GM18502 (cell line): ENCODE data around the gene TSSC4.
"Not testable (repeated sequence)": the region's sequence is repeated elsewhere in the genome, so short reads cannot be mapped to it uniquely, and the experiment has no call there.

Source experiments
- ATAC-seq: cut with Tn5 transposase; IDR thresholded peaks from one replicate; pipeline ENCODE4 v1.9.1; 2021; ENCODE audit warnings: mild to moderate bottlenecking; ENCODE audit not compliant: unreplicated experiment, poor library complexity

TSSC4 gene

DNA sequence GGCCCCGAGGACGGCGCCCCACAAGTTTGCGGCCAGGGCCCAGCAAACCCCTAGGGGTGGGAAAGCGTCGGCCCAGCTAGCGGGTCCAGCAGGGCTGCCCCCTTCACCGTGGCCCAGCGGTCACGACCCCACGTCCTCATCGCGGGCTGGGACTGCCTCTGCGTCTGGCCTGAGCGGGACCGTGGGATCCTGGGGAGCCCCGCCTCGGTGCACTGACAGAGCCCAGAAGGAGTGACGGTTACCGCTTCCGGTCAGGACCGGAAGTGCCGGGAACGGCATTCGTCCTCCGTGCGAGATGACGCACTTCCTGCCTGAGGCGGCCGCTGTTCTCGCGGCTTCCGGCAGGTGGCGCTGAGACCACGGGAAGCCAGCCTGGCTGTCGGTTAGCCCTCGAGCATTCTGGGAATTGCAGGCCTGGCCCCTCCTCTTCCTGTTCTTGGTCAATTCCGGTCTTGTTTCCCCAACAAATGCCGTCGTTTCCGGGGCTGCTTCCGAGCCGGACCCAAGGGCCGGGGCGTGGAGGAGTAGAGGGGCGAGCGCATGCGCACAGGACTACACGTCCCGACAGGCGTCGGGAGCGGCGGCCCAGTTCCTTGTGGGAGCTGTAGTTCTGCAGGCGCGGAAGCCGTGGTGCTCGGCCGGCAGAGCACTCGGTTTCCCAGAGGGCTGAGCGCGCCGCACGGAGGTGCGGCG, at the start of gene TSSC4:
TSSC4 (plus strand) TSS at position 682 of the 693 bp plus-strand sequence. CDS start 1,884 bp downstream, outside the sequence.
- ATAC-seq, result peak; percentile 79

DNA sequence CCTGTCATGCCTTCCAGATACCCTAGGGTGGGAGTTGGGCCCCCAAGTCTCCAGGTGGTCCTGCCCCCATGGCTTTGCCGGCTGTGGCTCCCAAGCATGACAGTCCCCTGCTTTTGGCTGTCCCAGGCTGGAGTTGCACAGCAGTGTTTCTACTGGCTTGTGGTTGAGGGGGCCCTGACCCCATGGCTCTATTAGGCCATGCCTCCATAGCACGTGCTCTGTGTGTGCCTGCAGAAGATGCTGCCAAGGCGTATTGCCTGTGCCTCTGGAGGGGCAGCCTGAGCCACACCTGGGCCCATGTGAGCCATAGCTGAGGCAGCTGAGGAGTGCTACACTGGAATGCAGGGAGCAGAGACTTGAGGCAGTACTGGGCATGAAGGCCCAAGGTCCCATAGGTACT, 48.8 kb upstream of the TSSC4 start:
- ATAC-seq, result no peak

DNA sequence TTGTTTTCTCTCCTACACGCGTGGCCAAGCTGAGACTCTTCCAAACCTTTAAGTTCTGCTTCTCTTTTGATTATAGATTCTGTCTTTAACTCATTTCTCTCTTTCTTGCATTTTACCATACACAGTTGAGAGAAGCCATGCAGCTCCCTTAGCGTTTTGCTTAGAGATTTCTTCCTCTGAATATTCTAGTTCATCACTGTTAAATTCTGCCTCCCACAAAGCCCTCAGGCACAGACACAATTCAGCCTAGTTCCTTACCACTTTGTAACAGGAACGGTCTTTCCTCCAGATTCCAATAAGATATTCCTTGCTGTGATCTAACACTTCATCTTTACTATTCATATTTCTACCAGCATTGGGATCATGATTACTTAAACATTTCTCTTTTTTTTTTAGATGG, 48.1 kb upstream of the TSSC4 start:
- ATAC-seq, result no peak

DNA sequence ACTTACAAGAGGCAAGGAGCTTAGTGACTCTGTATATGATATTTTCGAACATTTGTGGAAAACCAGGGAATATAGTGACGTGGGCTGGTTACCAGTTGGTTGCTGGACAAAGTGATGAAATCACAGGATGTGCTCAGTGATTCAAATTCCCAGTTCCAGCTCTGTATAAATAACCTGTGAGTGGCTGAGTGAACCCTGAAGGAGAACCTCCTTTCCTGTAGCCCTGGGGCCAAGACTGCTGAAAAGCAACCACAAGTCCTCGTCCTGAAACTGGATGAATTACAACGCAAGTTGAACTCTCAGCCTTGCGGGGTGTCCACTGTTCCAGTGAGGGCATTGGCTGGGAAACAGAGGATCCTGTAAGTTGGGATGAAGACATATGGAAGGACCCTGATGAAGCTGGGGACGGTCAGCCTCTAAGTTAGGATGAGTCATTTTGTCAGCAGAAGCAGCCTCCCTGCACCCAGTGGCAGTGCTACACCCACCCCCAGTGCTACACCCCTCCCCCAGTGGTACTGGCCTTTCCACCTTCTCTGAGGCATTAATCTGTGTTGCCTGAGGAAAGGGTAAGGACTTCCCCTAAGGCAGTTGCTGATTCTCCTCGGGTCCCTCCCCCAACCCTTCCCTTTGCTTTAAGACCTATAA, 45.4 kb upstream of the TSSC4 start:
- no peak for ATAC-seq

DNA sequence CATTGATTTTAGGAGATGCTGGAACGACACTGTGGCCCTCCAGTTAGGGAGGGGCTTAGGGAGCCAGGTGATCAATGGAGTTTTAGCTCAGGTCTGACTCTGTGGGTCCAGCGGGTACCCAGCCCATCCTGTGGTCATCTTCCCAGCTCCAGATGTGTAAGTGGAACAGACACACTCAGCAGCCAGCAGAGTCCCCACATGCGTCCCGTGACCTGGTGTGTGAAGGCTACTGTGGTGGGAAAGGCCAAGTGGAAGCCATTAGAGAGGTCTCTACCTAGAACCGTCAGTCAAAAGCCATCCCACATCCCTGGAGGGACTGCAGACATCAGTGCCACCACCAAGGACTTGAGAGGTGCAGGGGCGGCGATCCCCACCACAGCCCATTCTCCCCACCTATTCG, 43.3 kb upstream of the TSSC4 start:
- ATAC-seq, result no peak

DNA sequence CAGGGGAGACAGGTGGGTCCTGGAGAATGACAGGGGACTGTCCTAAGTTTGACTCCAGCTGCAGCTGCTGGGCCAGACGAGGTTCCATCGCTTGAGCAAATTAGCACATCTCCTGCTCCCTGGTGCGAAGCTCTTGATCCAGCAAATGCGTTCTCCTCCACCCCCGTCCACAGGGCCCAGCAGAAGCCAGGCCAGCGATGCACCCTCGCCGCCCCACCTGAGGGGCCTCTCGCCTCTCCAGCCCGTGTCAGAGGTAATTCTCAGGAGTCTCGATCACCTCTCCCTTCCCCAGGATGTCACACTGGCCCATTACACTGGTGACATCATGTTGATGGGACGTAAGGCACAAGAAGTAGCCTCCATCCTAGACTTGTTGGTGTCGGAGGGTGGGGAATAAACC, 42.9 kb upstream of the TSSC4 start:
- not testable (repeated sequence) for ATAC-seq

DNA sequence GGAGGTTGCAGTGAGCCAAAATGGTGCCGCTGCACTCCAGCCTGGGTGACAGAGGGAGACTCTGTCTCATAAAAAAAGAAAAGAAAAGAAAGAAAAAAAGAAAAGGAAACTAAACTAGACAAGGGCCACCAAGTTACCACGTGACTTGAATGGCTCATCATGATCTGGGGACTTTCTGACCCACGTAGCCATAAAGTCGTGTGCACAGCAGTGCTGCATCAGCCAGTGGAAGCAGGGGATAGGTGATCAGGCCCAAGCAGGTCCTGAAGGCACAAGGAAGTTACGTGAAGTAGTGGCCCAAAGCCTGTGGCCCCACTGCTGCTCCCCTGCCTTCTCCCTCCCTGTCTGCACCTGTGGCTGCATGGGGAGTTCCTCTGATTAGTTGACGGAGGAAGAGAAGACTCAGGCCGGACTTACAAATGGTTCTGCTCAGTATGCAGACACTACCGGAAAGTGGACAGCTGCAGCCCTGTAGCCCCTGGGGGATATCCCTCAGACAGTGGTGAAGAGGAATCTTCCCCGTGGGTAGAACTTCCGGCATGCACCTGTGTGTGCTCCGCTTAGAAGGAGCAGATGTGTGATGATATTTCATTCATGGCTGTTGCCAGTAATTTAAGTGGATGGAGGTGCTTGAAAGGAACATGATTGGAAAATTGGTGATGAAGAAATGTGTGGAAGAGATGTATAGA, 41.7 kb upstream of the TSSC4 start:
- ATAC-seq, result no peak

DNA sequence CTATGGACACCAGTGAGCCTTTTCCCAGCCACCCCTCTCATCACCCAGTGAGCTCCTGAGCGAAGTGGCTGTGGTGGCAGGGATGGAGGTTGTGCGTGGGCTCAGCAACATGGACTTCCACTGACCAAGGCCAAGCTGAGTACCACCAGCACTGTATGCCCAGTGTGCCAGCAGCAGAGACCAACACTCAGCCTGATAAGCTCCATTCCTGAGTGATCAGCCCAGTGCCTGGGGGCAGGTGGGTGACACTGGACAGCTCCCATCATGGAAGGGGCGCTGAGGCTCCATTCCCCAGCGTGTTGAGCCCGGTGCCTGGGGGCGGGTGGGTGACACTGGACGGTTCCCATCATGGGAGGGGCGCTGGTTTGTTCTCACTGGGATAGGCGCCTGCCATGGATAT, 41.0 kb upstream of the TSSC4 start:
- no peak for ATAC-seq

DNA sequence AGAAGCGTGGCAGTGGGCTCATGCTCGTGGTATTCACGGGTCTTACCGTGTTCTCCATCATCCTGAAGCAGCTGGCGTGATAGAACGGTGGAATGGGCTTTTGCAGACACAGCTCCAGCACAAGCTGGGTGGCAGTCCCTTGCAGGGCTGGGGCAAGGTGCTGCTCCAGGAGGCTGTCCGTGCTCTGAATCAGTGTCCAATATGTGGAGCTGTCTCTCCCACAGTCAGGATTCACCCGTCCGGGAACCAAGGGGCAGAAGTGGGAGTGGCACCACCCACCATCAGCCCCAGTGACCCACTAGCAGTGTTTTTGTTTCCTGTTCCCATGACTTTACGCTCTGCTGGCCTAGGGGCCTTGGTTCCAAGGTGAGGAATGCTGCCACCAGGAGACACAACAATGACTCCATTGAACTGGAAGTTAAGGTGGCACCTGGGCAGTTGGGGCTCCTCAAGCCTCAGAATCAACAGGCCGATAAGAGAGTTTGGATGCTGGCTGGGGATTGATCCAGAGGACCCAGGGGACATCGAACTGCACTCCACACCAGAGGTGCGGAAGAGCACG, 40.4 kb upstream of the TSSC4 start:
- no peak for ATAC-seq

DNA sequence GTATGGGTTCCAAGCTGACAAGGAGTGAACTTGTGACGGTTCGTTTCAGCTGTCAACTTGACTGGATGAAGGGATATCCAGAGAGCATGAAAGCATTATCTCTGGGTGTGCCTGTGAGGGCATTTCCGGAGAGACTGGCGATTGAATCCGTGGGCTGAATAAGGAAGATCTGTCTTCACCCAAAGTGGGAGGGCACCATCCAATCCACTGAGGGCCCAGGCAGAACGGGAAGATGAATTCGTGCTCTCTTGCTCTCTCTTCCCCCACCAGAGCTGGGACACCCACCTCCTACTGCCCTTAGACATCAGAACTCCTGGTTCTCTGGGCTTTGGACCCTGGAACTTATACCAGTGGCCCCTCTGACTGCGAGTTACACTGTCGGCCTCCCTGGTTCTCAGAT, 39.0 kb upstream of the TSSC4 start:
- no peak for ATAC-seq

DNA sequence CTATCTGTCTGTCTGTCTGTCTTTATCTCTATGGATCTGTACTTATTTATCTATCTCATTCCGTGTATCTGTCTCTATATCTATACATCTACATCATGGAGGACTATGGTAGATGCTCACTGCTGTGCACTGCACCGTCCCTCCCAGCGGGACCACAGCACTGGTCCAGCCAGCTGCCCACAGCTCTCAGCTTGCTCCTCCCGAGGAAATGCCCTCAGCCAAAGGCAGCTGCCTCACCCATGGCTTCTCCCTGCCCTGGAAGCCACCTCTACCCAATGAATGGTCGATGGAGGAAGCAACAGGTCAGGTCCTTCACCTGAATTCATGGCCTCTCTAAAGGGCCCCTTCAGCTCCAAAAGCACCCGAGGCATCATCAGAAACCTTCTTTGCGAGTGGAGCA, 38.1 kb upstream of the TSSC4 start:
- ATAC-seq, result no peak

DNA sequence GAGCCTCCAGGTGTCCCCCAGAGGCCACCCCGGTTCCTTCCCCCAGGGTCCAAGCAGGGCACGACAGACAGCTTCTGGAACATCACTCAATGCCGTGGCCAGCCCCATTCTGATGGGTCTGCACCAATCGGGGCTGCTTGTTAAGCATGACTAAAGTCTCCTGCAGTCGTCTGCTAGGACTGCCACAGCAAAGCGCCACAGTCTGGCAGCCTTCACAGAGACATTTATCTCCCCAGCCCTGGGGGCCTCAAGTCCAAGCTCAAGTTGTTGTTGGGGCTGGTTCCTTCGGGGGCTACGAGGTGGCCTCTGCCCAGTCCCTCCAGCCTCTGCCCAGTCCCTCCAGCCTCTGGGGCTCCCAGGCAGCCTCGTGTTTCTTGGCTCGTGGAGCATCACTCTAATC, 37.4 kb upstream of the TSSC4 start:
- ATAC-seq, result no peak

DNA sequence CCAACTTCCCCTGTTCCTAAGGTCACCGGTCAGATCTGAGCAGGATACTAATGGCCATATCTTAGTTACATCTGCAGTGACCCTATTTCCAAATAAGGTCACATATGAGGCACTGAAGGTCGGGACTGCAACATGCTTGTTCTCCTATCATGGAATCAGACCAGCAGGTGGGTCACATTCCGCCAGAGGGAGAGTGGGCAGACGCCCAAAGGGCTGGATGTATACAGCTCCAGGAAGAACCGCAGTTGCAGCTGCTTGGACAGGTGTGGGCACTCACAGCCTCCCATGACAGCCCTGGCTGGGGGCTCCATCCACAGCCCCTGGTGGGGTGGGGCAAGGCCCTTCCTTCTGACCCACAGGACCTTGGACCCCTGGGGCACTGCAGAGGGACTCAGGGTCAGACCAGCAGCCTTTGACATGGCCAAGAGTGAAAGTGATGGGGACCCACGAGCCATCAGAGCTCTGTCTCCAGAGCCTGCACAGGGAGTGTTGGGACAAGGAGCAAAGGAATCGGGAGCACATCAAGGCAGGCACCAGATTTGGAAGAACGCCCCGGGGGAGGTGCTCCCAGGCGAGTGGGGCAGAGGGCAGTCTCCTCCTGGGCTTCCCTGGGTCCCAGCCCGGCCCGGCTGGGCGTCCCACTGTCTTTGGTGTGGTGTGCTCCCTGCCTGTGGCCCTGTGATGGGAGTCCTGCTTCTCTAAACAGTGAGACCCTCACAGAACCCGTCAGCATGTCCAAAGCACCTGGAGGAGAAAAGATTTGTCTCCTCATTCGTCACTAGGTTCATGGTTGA, 36.8 kb upstream of the TSSC4 start:
- no peak for ATAC-seq

DNA sequence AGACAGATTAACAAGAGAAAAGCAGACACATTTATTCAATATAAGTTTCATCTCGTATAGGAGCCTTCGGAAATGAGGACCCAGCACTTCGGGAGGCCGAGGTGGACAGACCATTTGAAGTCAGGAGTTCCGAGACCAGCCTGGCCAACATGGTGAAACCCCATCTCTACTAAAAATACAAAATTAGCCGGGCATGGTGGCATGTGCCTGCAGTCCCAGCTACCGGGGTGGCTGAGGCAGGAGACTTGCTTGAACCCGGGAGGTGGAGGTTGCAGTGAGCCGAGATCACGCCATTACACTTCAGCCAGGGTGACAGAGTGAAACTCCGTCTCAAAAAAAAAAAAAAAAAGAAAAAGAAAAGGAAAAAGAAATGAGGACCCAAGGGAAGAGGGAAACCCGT, 36.2 kb upstream of the TSSC4 start:
- ATAC-seq, result not testable (repeated sequence)

DNA sequence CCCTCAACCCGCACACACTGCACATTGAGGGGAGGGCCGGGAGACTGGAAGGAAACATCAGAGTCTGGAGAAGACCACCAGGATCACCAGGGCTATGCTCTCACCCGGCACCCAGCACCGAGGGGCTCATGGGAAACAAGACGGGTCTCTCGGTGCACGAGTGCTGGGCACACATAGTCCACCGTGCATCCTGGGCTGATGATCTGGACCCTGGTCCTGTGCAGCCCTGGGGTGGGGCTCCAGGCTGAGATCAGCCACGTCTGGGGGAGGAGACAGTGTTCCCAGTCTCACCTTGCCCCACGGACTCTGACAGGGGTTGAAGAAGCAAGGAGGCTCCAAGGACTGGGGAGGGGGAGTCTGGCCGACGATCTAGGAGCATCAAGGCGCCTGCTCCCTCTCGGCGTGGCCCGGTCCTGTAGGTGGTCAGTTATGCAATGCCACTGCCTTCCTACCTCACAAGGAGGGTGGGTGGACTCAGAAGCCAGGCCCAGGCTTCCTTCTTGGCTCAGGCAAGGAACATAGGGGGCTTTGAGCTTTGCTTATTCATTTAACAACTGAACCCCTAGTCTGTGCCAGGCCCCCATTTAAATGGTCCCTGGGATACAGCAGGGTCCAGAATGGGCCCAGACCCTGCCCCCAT, 34.9 kb upstream of the TSSC4 start:
- no peak for ATAC-seq

DNA sequence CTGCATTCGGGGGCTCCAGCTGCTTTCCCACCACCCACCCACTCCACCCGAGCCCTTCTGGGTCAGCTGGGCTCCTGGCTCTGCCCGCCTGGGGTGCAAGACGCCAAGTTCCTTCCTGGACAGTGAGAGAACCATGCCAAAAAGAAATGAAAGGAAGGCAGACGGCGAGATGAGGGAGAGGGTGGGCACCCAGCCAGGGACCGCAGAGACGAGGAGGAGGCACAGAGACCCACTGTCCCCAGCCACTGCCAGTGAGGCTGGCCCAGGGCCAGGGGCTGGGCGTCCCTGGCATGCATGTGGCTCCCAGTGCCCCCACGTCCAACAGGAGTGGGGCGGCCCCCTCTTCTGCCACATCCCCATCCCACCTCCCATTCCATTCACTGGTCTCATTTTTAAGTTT, 34.3 kb upstream of the TSSC4 start:
- no peak for ATAC-seq

DNA sequence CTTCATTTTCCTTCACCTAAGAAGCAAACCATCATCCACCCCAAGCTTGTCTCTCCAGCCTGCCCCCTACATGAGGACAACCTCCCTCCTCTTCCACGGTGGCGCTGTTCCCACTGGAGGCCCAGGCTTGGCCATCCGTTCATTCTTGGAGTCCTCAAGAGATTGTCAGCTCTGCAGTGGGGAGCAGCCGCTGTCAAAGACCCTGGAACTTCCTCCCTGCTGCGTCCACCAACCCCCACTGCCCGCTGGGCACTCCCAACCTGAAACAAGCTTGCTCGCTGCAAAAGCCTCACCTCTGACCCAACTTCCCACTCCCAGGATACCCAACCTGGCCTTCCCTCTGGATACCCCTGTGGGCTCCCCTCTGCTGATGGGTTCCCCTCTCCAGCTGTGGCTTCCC, 33.8 kb upstream of the TSSC4 start:
- ATAC-seq, result no peak

DNA sequence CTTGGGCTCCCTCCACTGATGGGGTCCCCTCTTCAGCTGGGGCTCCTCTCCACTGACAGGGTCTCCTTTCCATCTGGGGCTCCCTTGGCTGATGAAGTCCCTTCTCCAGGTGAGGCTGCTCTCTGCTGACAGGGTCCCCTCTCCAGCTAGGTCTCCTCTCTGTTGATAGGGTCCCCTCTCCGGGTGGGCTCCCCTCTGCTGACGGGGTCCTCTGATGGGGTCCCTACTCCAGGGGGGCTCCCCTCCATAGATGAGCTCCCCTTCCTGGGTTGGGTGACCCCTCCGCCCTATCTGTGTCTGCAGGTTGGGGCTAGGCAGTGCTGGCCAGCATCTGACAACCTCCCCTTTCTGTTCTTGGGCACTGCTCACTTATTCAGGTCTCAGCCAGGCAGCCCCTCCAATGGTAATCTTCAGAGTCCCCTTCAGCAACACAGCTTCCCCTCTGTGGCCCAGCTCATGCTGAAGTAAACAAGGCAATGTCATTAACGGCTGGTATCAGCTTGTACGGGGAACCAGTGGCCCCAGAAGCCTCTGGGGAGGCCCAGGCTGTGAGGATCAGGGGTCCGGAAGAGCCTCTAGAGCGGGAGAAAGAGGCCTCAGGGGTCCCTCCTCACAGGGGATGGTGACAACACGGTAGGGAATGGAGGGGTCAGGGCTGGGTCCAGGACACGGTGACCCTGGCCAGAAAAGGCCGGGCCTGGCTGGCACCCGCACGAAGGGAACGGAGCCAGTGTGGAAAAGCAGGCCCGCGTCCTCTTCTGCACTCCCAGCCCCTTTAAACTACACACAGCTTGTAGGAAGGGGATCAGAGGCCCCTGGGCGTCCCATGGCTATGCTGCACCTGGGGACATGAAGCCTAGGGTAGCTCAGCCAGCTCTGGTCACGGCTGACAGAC, 33.0 kb upstream of the TSSC4 start:
- ATAC-seq, result no peak

DNA sequence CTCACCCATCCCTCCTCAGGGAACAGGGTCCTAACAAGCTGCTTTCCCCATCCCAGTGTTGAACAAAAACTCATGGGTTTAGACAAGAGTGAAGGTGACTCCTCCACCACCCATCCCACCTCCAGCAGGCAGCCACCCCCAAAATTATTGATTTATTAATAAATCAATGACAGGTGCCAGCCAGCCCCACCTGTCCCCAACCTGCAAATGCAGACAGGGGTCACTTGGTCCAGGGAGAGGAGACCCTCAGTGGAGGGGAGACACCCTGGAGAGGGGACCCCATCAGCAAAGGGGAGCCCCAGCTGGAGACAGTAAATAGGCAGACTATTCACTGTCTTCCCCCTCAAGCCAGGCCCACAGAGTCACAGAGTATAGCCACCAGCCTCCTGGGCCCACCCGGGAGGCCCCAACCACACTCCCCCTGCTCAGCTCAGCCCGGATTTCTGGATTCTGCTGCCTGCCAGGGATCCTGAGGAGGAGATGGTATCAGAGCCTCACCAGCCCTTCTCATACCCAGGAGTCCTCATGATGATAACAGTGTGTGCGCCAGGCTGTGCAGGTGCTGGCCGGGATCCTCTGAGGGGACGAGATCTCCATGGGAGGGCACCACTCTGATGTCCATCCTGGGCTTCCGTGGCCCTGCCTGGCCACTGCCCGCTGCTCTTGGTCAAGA, 32.2 kb upstream of the TSSC4 start:
- no peak for ATAC-seq
